Osteoblast (primary cell): ENCODE data around the gene TGM6. TPM values are rescaled to one million over a fixed set of nuclear protein-coding genes. Genes with fewer than 3 reads are reported as not detected.

ENCODE experiments used
- DNase-seq: peaks from one replicate; pipeline ENCODE4 v3.0.0; 2011; ENCODE audit warnings: low spot score, mixed read lengths; ENCODE audit not compliant: insufficient read length; ENCODE audit errors: missing footprints
- H2AFZ ChIP-seq: 2 replicates; pipeline ENCODE4 v1.6.0; 2011; ENCODE audit warnings: mild to moderate bottlenecking, low read length
- H3K27ac ChIP-seq: 2 replicates; pipeline ENCODE4 v1.5.1; 2011; ENCODE audit warnings: mild to moderate bottlenecking, low read depth, low read length, moderate library complexity
- H3K27me3 ChIP-seq: 2 replicates; pipeline ENCODE4 v1.6.0; 2012; ENCODE audit warnings: mild to moderate bottlenecking, control low read depth, inconsistent platforms, low read length, moderate library complexity; ENCODE audit not compliant: insufficient read depth
- H3K36me3 ChIP-seq: 2 replicates; pipeline ENCODE4 v1.5.1; 2011; ENCODE audit warnings: mild to moderate bottlenecking, low read length, control low read depth, moderate library complexity; ENCODE audit not compliant: insufficient read depth
- H3K4me1 ChIP-seq: 2 replicates; pipeline ENCODE4 v1.5.1; 2011; ENCODE audit warnings: mild to moderate bottlenecking, low read length, control low read depth, moderate library complexity; ENCODE audit not compliant: insufficient read depth
- H3K4me2 ChIP-seq: 2 replicates; pipeline ENCODE4 v1.6.0; 2011; ENCODE audit warnings: mild to moderate bottlenecking, low read length; ENCODE audit not compliant: insufficient read depth
- H3K4me3 ChIP-seq: fragments of 200-600 bp; sonication (generic); 3 replicates; pipeline ENCODE4 v1.5.1; 2012; ENCODE audit warnings: mild to moderate bottlenecking, low read length, inconsistent platforms; ENCODE audit not compliant: insufficient read depth
- H3K79me2 ChIP-seq: 2 replicates; pipeline ENCODE4 v1.6.0; 2012; ENCODE audit warnings: mild to moderate bottlenecking, low read length, control low read depth, inconsistent platforms; ENCODE audit not compliant: insufficient read depth
- H3K9me3 ChIP-seq: 2 replicates; pipeline ENCODE4 v1.5.1; 2011; ENCODE audit warnings: low read depth, low read length, control low read depth
- H4K20me1 ChIP-seq: 2 replicates; pipeline ENCODE4 v1.6.0; 2012; ENCODE audit warnings: mild to moderate bottlenecking, low read length, control low read depth; ENCODE audit not compliant: insufficient read depth
- CTCF ChIP-seq: IDR thresholded peaks from 2 replicates; pipeline ENCODE4 v1.5.1; 2011; ENCODE audit warnings: mild to moderate bottlenecking, low read depth, low read length, moderate library complexity; ENCODE audit errors: extremely low read depth
- total RNA-seq: library from RNA; depleted of rRNA; stranded (reverse); fragments of >200 nt; gene quantifications from 2 replicates; pipeline ENCODE4 v1.2.3, GENCODE V29; 2012

Gene TGM6
- total RNA-seq, 1 donor, result not detected

GRCh38 chr20:2382833-2383232 is 2.1 kb downstream of the TGM6 start:
- TF ChIP-seq CTCF, result no peak
- no peak overlapping the region for H2AFZ ChIP-seq
- no peaks in the 10 kb centered on the region for H3K79me2 ChIP-seq
- H3K4me3 ChIP-seq, result no peak overlapping the region
- no peak overlapping the region for H3K4me2 ChIP-seq
- peaks cover 2% of the 10 kb centered on the region for H3K27me3 ChIP-seq
- H3K4me1 ChIP-seq, result peaks cover 11% of the 10 kb centered on the region
- no peaks in the 10 kb centered on the region for H4K20me1 ChIP-seq
- H3K27ac ChIP-seq, result no peak overlapping the region
- no peaks in the 10 kb centered on the region for H3K9me3 ChIP-seq
- peak; percentile 5 for DNase-seq
- no peaks in the 10 kb centered on the region for H3K36me3 ChIP-seq

- Histone ChIP-seq H3K9me3 (no peaks in the 10 kb centered on the region), H3K36me3 (no peaks in the 10 kb centered on the region), H3K79me2 (no peaks in the 10 kb centered on the region), H2AFZ (no peak overlapping the region), H3K4me1 (peaks cover 11% of the 10 kb centered on the region), H3K4me2 (no peak overlapping the region), H3K27me3 (no peaks in the 10 kb centered on the region), H3K27ac (no peak overlapping the region), H3K4me3 (no peak overlapping the region), H4K20me1 (no peaks in the 10 kb centered on the region)
- peak; percentile 46 for DNase-seq
- no peak for TF ChIP-seq CTCF
Measured at GRCh38 chr20:2385026-2385425, 4.3 kb downstream of the TGM6 start.

- Histone ChIP-seq H2AFZ (no peak overlapping the region), H4K20me1 (no peaks in the 10 kb centered on the region), H3K4me3 (no peak overlapping the region), H3K4me2 (no peak overlapping the region), H3K9me3 (no peaks in the 10 kb centered on the region), H3K4me1 (peaks cover 11% of the 10 kb centered on the region), H3K27me3 (no peaks in the 10 kb centered on the region), H3K27ac (no peak overlapping the region), H3K79me2 (no peaks in the 10 kb centered on the region), H3K36me3 (no peaks in the 10 kb centered on the region)
- peak; percentile 58 for DNase-seq
- no peak for TF ChIP-seq CTCF
Measured at GRCh38 chr20:2385496-2385895, 4.8 kb downstream of the TGM6 start.

- TF ChIP-seq CTCF, result no peak
- peaks cover 11% of the 10 kb centered on the region for H3K4me1 ChIP-seq
- H3K4me3 ChIP-seq, result no peak overlapping the region
- H3K9me3 ChIP-seq, result no peaks in the 10 kb centered on the region
- no peak overlapping the region for H2AFZ ChIP-seq
- no peaks in the 10 kb centered on the region for H4K20me1 ChIP-seq
- H3K79me2 ChIP-seq, result no peaks in the 10 kb centered on the region
- H3K36me3 ChIP-seq, result no peaks in the 10 kb centered on the region
- H3K4me2 ChIP-seq, result peak overlapping the region; percentile 31
- H3K27ac ChIP-seq, result peak overlapping the region; percentile 40
- DNase-seq, result peak; percentile 79
- H3K27me3 ChIP-seq, result no peaks in the 10 kb centered on the region
Measured at GRCh38 chr20:2386516-2387179, 5.9 kb downstream of the TGM6 start.
